Muscle layer of duodenum (tissue), 2 donors: ENCODE data around the gene COMMD7.
"Not testable (repeated sequence)": the region's sequence is repeated elsewhere in the genome, so short reads cannot be mapped to it uniquely, and the experiment has no call there.

ENCODE experiments used
- H3K27ac ChIP-seq: one replicate; pipeline ENCODE4 v1.7.0; 2013; ENCODE audit warnings: mild to moderate bottlenecking, low read length
- H3K27me3 ChIP-seq: one replicate; pipeline ENCODE4 v1.7.0; 2013; ENCODE audit warnings: low read depth, mild to moderate bottlenecking, control low read depth, low read length
- H3K36me3 ChIP-seq, 2 donors: one replicate each; pipeline ENCODE4 v1.7.0; 2013; ENCODE audit warnings: low read length in 2 of 2, control low read depth in 1 of 2, mild to moderate bottlenecking in 1 of 2; ENCODE audit not compliant: insufficient read depth in 2 of 2, control insufficient read depth in 1 of 2
- H3K4me1 ChIP-seq, 2 donors: one replicate each; pipeline ENCODE4 v1.7.0; 2013; ENCODE audit warnings: low read length in 2 of 2, mild to moderate bottlenecking in 2 of 2, control low read depth in 1 of 2, moderate library complexity in 1 of 2; ENCODE audit not compliant: insufficient read depth in 2 of 2, control insufficient read depth in 1 of 2
- H3K4me3 ChIP-seq, 2 donors: one replicate each; pipeline ENCODE4 v1.7.0; 2013; ENCODE audit warnings: low read length in 2 of 2, low read depth in 1 of 2, mild to moderate bottlenecking in 1 of 2
- H3K9me3 ChIP-seq, 2 donors: one replicate each; pipeline ENCODE4 v1.7.0; 2013; ENCODE audit warnings: low read length in 2 of 2, control low read depth in 1 of 2, mild to moderate bottlenecking in 1 of 2; ENCODE audit not compliant: control insufficient read depth in 1 of 2
- donor health status: healthy.

COMMD7 gene

DNA sequence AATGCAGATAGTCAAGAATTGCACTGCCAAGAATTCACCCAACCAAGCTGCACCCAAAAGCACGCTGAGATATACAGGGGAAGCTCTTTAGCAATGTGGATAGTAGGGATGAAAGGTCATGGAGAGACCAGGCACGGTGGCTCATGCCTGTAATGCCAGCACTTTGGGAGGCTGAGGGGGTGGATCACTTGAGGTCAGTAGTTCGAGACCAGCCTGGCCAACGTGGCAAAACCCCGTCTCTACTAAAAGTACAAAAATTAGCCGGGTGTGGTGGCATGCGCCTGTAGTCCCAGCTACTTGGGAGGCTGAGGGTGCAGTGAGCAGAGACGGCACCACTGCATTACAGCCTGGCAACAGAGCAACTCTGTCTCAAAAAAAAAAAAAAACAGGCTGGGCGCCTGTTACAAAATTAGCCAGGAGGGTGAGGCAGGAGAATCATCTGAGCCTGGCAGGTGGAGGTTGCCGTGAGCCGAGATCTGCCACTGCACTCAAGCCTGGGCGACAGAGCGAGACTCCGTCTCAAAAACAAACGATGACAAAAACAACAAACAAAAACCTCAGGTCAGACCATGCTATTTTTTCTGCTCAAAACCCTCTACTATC, 34.1 kb downstream of the COMMD7 start:
- H3K4me1 ChIP-seq, H3K4me3 ChIP-seq, H3K27ac ChIP-seq, H3K9me3 ChIP-seq, H3K27me3 ChIP-seq: not testable (repeated sequence)
- peaks cover 16 to 17% of the 10 kb centered on the region in 2 donors for H3K36me3 ChIP-seq

DNA sequence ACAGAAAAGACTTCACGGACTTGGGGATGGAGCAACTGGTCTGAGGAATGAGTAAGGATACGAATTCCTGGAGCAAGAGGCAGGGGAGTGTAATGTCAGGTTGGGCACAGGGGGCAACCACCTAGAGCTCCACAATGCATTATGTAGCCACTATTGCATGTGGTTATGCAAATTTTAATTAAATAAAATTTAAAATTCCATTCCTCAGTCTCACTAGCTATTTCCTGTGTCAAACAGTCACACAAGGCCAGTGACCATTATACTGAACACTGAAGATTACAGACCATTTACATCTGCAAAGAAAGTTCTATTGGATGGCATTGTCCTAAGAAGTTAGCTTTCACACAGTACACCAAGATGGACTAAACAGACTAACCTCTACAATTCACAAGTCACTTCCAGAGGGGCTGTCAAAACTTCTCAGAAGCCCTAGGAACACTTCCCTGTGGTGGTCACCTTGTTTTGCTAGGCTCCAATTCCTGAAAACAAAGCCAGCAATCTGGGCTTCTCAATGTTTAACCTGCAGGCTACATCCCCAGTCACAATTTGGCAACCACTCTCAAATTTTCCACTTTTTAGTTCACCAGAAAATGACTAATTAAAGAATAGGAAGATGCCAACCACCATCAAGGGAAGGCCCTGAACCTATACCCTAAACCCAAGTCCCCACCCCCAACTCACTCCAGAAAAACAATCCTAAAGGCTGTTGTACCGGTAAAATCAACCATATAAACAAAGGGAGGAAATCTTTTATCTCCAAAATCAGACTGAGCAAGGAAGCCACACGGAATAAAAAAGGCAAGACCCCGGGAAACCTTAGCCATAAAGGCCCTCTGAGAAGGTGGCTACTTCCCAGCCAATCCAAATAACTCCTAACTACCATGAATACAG, 35.3 kb downstream of the COMMD7 start:
- H3K27ac ChIP-seq = no peak overlapping the region
- H3K36me3 ChIP-seq = peaks cover 22 to 29% of the 10 kb centered on the region in 2 donors

DNA sequence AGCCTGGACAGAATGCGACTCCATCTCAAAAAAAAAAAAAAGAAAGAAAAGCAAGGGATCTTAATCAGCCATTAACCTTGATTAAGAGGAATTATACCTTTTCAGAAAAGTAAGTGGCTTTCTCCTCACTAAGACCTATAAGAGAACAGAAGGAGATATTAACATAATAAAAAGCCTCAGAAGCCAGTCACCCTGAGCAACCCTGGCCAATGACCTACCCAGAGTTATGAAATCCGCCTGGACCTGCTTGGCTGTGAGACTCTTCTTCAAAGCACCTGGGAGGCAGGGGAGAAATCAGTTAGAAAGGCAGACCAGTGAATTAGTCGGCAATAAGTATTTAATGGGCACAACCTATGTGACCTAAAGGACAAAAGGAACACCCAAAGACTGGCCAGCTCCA, 36.8 kb downstream of the COMMD7 start:
- Histone ChIP-seq H3K36me3 (peaks cover 29 to 34% of the 10 kb centered on the region in 2 donors), H3K27ac (no peak overlapping the region), H3K4me1 (peaks cover 0 to 9% of the 10 kb centered on the region in 2 donors), H3K4me3 (no peak overlapping the region), H3K27me3 (no peaks in the 10 kb centered on the region), H3K9me3 (no peaks in the 10 kb centered on the region)

More for the DNA sequence above, 35.3 kb downstream of the COMMD7 start:
- Histone ChIP-seq H3K4me3 (no peak overlapping the region), H3K4me1 (peaks cover 0 to 9% of the 10 kb centered on the region in 2 donors), H3K27me3 (no peaks in the 10 kb centered on the region), H3K9me3 (no peaks in the 10 kb centered on the region)

DNA sequence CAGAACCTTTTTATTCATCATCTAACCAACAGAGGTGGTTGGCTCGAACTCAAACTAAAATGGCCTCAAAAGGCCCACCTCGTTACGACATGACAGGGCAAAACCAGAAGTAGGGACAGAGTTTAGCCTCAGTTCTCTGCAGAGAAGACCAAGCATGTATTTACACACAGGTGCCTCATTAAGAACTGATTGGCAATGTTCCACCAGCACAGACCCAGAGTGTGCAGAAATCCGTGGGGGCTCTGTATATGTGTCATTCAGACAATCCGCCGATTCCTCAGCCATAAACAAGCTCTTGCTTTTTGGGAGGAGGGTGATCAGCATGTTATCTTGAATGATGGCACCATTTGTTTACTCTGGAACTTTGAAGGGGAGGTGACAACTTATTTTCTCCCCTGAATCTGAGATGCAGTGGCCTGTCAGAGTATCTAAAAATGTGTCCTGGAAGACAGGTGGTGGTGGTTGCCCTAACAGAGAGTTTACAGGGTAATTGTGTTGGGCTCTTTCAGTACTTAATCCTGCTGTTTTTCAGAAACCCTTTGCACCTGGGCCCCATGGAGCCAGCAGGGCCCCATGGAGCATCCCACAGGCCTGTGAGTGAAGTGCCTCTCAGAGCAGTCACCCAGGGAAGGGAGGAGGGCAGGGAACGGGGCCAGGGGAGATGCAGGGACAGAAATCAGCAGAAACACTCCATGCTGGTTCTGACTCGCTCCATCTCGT, 40.4 kb downstream of the COMMD7 start:
- no peaks in the 10 kb centered on the region for H3K27me3 ChIP-seq
- no peak overlapping the region for H3K4me3 ChIP-seq
- no peak overlapping the region for H3K27ac ChIP-seq
- no peaks in the 10 kb centered on the region for H3K9me3 ChIP-seq
- no peaks in the 10 kb centered on the region for H3K4me1 ChIP-seq
- H3K36me3 ChIP-seq = peaks cover 29 to 41% of the 10 kb centered on the region in 2 donors

DNA sequence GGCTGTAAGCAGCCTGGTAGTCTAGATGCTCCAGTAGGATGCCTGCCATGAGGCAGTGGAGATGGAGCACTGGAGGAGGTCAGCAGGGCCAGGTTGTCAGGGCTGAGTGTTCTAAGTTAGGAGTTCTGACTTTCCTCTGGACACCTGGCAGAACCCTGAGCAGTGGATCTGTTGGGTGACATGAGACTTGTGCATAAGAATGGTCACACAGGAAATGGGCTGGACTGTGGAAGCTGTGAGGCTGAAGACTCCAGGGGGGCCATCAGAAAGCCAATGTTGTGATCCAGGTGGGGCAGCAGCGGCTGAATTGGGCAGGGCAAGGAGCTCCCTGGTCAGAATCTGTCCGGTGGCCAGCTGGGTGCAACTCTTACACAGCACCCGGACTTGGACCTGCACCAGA, 45.7 kb downstream of the COMMD7 start:
- Histone ChIP-seq H3K27me3 (no peaks in the 10 kb centered on the region), H3K4me1 (no peaks in the 10 kb centered on the region), H3K36me3 (peaks cover 3 to 21% of the 10 kb centered on the region in 2 donors), H3K9me3 (no peaks in the 10 kb centered on the region), H3K27ac (no peak overlapping the region), H3K4me3 (no peak overlapping the region)

DNA sequence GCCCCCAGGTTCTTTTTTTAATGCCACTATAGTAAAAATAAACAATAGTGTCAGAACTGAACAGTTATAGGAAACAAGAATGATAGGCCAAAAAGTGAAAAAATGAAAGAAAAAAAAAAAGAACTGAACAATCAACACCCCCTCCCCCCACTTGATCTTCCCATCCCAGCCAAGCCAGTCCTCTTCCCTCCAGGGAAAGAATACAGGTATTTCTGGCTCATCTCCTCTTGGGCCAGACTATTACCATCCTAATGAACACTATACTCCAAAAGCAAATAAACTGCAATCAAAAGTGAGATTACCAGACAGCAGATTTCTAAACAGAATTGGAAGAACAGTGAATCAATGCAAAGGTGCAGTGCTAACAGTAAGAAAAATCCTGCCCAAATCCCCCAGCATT, 48.2 kb downstream of the COMMD7 start:
- Histone ChIP-seq H3K27ac (no peak overlapping the region), H3K9me3 (no peaks in the 10 kb centered on the region), H3K36me3 (peaks cover 0 to 13% of the 10 kb centered on the region in 2 donors), H3K27me3 (no peaks in the 10 kb centered on the region), H3K4me1 (no peaks in the 10 kb centered on the region), H3K4me3 (no peak overlapping the region)

DNA sequence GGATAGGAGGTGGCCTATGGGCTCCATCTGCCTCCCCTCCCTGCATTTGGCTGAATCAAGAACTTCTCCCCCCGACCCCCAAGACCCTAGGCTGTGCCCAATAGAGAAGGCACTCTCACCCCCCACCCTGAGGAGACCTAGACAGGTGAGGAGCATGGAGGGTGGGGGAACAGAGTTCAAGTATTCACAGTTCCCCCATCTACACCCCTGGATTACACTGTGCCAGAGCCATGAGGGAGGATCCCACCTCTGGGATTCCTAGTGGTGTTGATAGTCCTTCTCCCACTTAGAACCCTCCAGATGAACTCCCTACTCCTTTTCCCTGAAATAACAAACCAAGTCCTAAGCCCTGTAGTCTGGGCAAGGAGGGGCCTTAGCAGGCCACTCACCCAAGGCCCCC, 54.3 kb downstream of the COMMD7 start:
- not testable (repeated sequence) for H3K4me1 ChIP-seq, H3K4me3 ChIP-seq, H3K27ac ChIP-seq, H3K27me3 ChIP-seq, H3K36me3 ChIP-seq, H3K9me3 ChIP-seq

DNA sequence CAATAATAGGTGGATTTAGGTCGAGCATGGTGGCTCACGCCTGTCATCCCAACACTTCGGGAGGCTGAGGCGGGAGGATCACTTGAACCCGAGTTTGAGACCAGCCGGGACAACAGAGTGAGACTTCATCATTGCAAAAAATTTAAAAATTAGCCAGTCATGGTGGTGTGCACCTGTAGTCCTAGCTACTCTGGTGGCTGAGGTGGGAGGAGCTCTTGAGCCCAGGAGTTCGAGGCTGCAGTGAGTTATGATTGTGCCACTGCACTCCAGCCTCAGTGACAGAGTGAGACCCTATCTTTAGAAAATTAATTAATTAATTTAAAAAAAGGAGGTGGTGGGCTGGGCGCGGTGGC, 56.1 kb downstream of the COMMD7 start:
- H3K4me3 ChIP-seq = no peak overlapping the region
- no peaks in the 10 kb centered on the region for H3K27me3 ChIP-seq
- H3K27ac ChIP-seq = no peak overlapping the region
- no peaks in the 10 kb centered on the region for H3K4me1 ChIP-seq
- H3K36me3 ChIP-seq = no peaks in the 10 kb centered on the region
- no peaks in the 10 kb centered on the region for H3K9me3 ChIP-seq

DNA sequence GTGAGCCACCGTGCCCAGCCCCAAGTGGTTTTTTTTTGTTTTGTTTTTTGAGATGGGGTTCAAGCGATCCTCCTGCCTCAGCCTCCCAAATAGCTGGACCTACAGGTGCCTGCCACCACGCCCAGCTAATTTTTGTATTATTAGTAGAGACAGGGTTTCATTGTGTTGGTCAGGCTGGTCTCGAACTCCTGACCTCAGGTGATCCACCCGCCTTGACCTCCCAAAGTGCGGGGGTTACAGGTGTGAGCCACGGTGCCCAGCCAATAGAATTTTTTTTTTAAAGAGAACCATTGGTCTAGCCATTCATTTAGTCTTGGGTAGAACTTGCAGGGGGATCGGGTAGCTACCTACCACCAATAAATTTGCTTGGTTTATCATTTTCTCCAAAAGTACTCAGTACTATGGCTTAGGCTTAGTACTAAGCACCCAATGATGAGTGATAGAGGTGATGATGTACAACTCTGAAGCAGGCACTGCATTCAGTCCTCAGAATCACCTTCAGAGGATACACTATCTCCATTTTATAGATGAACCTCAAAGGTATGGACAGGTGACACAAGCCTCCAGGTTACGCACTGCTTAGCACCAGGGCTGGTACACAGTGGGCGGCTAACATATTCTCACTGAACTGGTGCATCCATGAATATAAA, 56.6 kb downstream of the COMMD7 start:
- no peaks in the 10 kb centered on the region for H3K4me1 ChIP-seq
- no peak overlapping the region for H3K27ac ChIP-seq
- no peaks in the 10 kb centered on the region for H3K36me3 ChIP-seq
- no peaks in the 10 kb centered on the region for H3K9me3 ChIP-seq
- H3K4me3 ChIP-seq = no peak overlapping the region
- no peaks in the 10 kb centered on the region for H3K27me3 ChIP-seq

DNA sequence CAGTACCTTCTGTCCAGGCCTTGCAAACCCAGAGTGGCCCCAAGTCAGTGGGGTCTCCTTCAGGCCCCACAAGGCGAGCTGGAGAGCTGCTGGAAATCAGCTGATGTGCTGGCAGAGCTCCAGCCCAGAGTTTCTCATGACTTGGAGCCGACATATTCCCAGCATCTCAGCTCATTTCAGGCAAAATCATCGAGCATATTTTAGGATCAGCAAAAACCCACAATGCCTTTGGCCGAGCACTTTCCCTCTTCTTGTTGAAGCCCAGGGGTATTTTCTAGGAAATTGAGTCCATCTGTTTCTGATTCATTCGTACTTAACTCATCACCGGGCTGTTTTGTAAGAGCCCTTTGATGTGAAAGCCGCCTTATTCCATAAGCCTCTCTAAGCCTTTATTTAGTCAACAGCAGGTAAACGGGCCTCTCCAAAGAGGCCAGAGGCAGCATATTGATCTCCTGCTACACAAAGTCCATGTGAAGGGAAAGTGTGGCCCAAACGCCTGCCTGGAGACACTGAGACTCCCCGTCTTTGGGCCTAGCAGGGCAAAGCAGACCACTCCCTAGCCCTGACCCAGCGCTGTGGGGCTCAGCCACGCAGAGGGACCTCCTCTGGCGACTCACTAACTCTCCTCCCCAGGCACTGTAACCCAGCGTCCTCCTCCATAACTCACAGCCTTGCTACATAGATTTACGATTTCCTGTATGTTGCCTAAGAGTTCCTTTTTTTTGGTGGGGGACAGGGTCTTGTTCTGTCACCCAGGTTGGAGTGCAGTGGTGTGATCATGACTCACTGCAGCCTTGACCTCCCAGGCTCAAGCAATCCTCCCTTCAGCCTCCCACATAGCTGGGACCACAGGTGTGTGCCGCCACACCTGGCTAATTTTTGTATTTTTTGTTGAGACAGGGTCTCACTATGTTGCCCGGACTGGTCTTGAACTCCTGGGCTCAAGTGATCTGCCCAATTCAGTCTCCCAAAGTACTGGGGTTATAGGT, 57.4 kb downstream of the COMMD7 start:
- Histone ChIP-seq H3K4me1 (no peaks in the 10 kb centered on the region), H3K27ac (no peak overlapping the region), H3K36me3 (no peaks in the 10 kb centered on the region), H3K27me3 (no peaks in the 10 kb centered on the region), H3K9me3 (no peaks in the 10 kb centered on the region), H3K4me3 (no peak overlapping the region)
